CD4-positive, CD25-positive, alpha-beta regulatory T cell (primary cell): ENCODE measurements around the gene MBLAC1. TPM values are rescaled to one million over a fixed set of nuclear protein-coding genes. Genes with fewer than 3 reads are reported as not detected.

Experiments
- ATAC-seq, 2 donors: fragments of 150-1000 bp; cut with Tn5 transposase; one replicate each; pipeline ENCODE4 v1.10.0; 2021; ENCODE audit warnings: low read depth in 2 of 2, moderate number of reproducible peaks in 2 of 2, moderate library complexity in 1 of 2
- DNase-seq, 3 donors: peaks; one replicate each; pipeline versions ENCODE4 v3.0.0 to v3.0.0-alpha.2; 2012 to 2022; ENCODE audit warnings: mixed read lengths in 1 of 3
- H3K27ac ChIP-seq: one replicate; pipeline ENCODE4 v1.7.0; 2013; ENCODE audit warnings: mild to moderate bottlenecking, low read length; ENCODE audit not compliant: insufficient read depth, poor library complexity, severe bottlenecking
- H3K27me3 ChIP-seq: one replicate; pipeline ENCODE4 v1.7.0; 2013; ENCODE audit warnings: low read length; ENCODE audit not compliant: control insufficient read depth, insufficient read depth
- H3K36me3 ChIP-seq: one replicate; pipeline ENCODE4 v1.7.0; 2013; ENCODE audit warnings: mild to moderate bottlenecking, low read length, moderate library complexity; ENCODE audit not compliant: control insufficient read depth, insufficient read depth
- H3K4me1 ChIP-seq: 2 replicates; pipeline ENCODE4 v1.7.0; 2013; ENCODE audit warnings: mild to moderate bottlenecking, low read length; ENCODE audit not compliant: insufficient read depth, control insufficient read depth, poor library complexity, severe bottlenecking
- H3K4me3 ChIP-seq: one replicate; pipeline ENCODE4 v1.7.0; 2013; ENCODE audit warnings: low read depth, mild to moderate bottlenecking, low read length, moderate library complexity
- H3K9me3 ChIP-seq, 2 experiments: 1 replicate in 1 of 2; 2 replicates in 1 of 2; pipeline ENCODE4 v1.7.0; 2013; ENCODE audit warnings: low read length in 2 of 2, mild to moderate bottlenecking in 1 of 2, moderate library complexity in 1 of 2; ENCODE audit not compliant: control insufficient read depth in 2 of 2
- H3K27ac Mint-ChIP-seq, 3 donors: one replicate each; pipeline ENCODE4 v1.8.0; 2020 to 2022; ENCODE audit warnings: mild to moderate bottlenecking in 3 of 3, mixed read lengths in 3 of 3, moderate library complexity in 2 of 3
- H3K27me3 Mint-ChIP-seq: one replicate; pipeline ENCODE4 v1.8.0; 2022; ENCODE audit warnings: mild to moderate bottlenecking, mixed read lengths
- H3K36me3 Mint-ChIP-seq: one replicate; pipeline ENCODE4 v1.8.0; 2020; ENCODE audit warnings: mixed read lengths
- H3K4me1 Mint-ChIP-seq, 4 donors: one replicate each; pipeline ENCODE4 v1.8.0; 2020 to 2022; ENCODE audit warnings: mixed read lengths in 4 of 4, mild to moderate bottlenecking in 1 of 4
- H3K4me3 Mint-ChIP-seq, 4 donors: one replicate each; pipeline ENCODE4 v1.8.0; 2020 to 2022; ENCODE audit warnings: mild to moderate bottlenecking in 4 of 4, mixed read lengths in 4 of 4, moderate library complexity in 3 of 4
- H3K9me3 Mint-ChIP-seq, 7 donors: one replicate each; pipeline ENCODE4 v1.8.0; 2020 to 2022; ENCODE audit warnings: mixed read lengths in 7 of 7, mild to moderate bottlenecking in 3 of 7, moderate library complexity in 2 of 7
- polyA plus RNA-seq, 4 donors: library from polyadenylated mRNA; unstranded; fragments of 300-500 nt; fragmentation: Illumina TruSeq; gene quantifications; one replicate each; pipeline ENCODE4 v1.2.3, GENCODE V29; 2021
- total RNA-seq: library from RNA; stranded (reverse); gene quantifications from one replicate; pipeline ENCODE4 v1.2.3, GENCODE V29; 2022

The MBLAC1 gene
- total and polyA plus RNA-seq, 5 donors from 2014 or later, result 1.6 to 4.0 (median 2.3) TPM

GRCh38 chr7:100152937-100153666 lies 26.3 kb downstream of the MBLAC1 start:
- H3K9me3 ChIP-seq, result no peaks in the 10 kb centered on the region
- peak overlapping the region; percentile 41 for H3K27ac ChIP-seq
- no peak overlapping the region for H3K4me3 ChIP-seq
- peaks cover 43% of the 10 kb centered on the region for H3K36me3 ChIP-seq
- DNase-seq (no peak), ATAC-seq (no peak)
- H3K36me3 Mint-ChIP-seq, result peaks cover 21% of the 10 kb centered on the region
- no peaks in the 10 kb centered on the region for H3K27me3 Mint-ChIP-seq
- H3K4me1 ChIP-seq, result peaks cover 53% of the 10 kb centered on the region
- no peaks in the 10 kb centered on the region for H3K27me3 ChIP-seq
- peak overlapping the region in 2 of 3 donors; percentile 42 to 43 for H3K27ac Mint-ChIP-seq
- H3K9me3 Mint-ChIP-seq, result no peaks in the 10 kb centered on the region
- H3K4me3 Mint-ChIP-seq, result peak overlapping the region in 3 of 4 donors; percentile 4 to 50 (median 36)
- H3K4me1 Mint-ChIP-seq, result peaks cover 7 to 84% (median 44%) of the 10 kb centered on the region in 4 donors

GRCh38 chr7:100153708-100154535 lies 27.2 kb downstream of the MBLAC1 start:
- H3K27me3 ChIP-seq, result no peaks in the 10 kb centered on the region
- H3K9me3 ChIP-seq, result no peaks in the 10 kb centered on the region
- peak overlapping the region; percentile 41 for H3K27ac ChIP-seq
- Mint-ChIP-seq H3K36me3 (peaks cover 21% of the 10 kb centered on the region), H3K27ac (peak overlapping the region in 2 of 3 donors; percentile 12 to 32), H3K4me3 (peak overlapping the region in 2 of 4 donors; percentile 13 to 50), H3K27me3 (no peaks in the 10 kb centered on the region), H3K4me1 (peaks cover 7 to 80% (median 38%) of the 10 kb centered on the region in 4 donors), H3K9me3 (no peaks in the 10 kb centered on the region)
- H3K4me3 ChIP-seq, result no peak overlapping the region
- ATAC-seq (no peak), DNase-seq (no peak)
- peaks cover 53% of the 10 kb centered on the region for H3K4me1 ChIP-seq
- peaks cover 43% of the 10 kb centered on the region for H3K36me3 ChIP-seq

- Histone ChIP-seq H3K36me3 (peaks cover 43% of the 10 kb centered on the region), H3K9me3 (no peaks in the 10 kb centered on the region), H3K4me1 (peaks cover 49% of the 10 kb centered on the region), H3K4me3 (no peak overlapping the region), H3K27me3 (no peaks in the 10 kb centered on the region), H3K27ac (no peak overlapping the region)
- Mint-ChIP-seq H3K4me1 (peaks cover 7 to 84% (median 38%) of the 10 kb centered on the region in 4 donors), H3K27me3 (peaks cover 4% of the 10 kb centered on the region), H3K27ac (peak overlapping the region in 1 of 3 donors; percentile 12), H3K4me3 (peak overlapping the region in 2 of 4 donors; percentile 24 to 98), H3K36me3 (peaks cover 21% of the 10 kb centered on the region), H3K9me3 (no peaks in the 10 kb centered on the region)
- DNase-seq, result no peak
- ATAC-seq, result no peak
Observed at GRCh38 chr7:100154651-100155491, 28.1 kb downstream of the MBLAC1 start.

- H3K4me3 ChIP-seq, result no peak overlapping the region
- H3K4me1 ChIP-seq, result peaks cover 41% of the 10 kb centered on the region
- peaks cover 0 to 84% (median 34%) of the 10 kb centered on the region in 4 donors for H3K4me1 Mint-ChIP-seq
- peaks cover 43% of the 10 kb centered on the region for H3K36me3 ChIP-seq
- H3K27me3 Mint-ChIP-seq, result peaks cover 4% of the 10 kb centered on the region
- peak overlapping the region in 2 of 3 donors; percentile 63 to 64 for H3K27ac Mint-ChIP-seq
- H3K9me3 Mint-ChIP-seq, result no peaks in the 10 kb centered on the region
- H3K27ac ChIP-seq, result peak overlapping the region; percentile 85
- no peaks in the 10 kb centered on the region for H3K9me3 ChIP-seq
- peaks cover 15% of the 10 kb centered on the region for H3K36me3 Mint-ChIP-seq
- no peaks in the 10 kb centered on the region for H3K27me3 ChIP-seq
- no peak for ATAC-seq
- H3K4me3 Mint-ChIP-seq, result peak overlapping the region; percentile 57 to 98 (median 78)
- no peak for DNase-seq
Observed at GRCh38 chr7:100155553-100156317, 29.0 kb downstream of the MBLAC1 start.

GRCh38 chr7:100156331-100157068 lies 29.7 kb downstream of the MBLAC1 start:
- Mint-ChIP-seq H3K27me3 (peaks cover 4% of the 10 kb centered on the region), H3K9me3 (no peaks in the 10 kb centered on the region), H3K4me1 (peaks cover 0 to 81% (median 36%) of the 10 kb centered on the region in 4 donors), H3K27ac (peak overlapping the region; percentile 84 to 96 (median 85)), H3K4me3 (peak overlapping the region; percentile 89 to 98 (median 92)), H3K36me3 (peaks cover 15% of the 10 kb centered on the region)
- peaks cover 43% of the 10 kb centered on the region for H3K36me3 ChIP-seq
- no peak overlapping the region for H3K4me3 ChIP-seq
- H3K9me3 ChIP-seq, result no peaks in the 10 kb centered on the region
- H3K4me1 ChIP-seq, result peaks cover 41% of the 10 kb centered on the region
- DNase-seq (no peak), ATAC-seq (no peak)
- peak overlapping the region; percentile 85 for H3K27ac ChIP-seq
- no peaks in the 10 kb centered on the region for H3K27me3 ChIP-seq

GRCh38 chr7:100157069-100157333 lies 30.2 kb downstream of the MBLAC1 start:
- H3K36me3 ChIP-seq, result peaks cover 43% of the 10 kb centered on the region
- DNase-seq (no peak), ATAC-seq (no peak)
- Mint-ChIP-seq H3K27me3 (peaks cover 4% of the 10 kb centered on the region), H3K4me1 (peaks cover 0 to 80% (median 37%) of the 10 kb centered on the region in 4 donors), H3K27ac (peak overlapping the region; percentile 84 to 96 (median 85)), H3K4me3 (peak overlapping the region; percentile 89 to 98 (median 92)), H3K36me3 (peaks cover 15% of the 10 kb centered on the region), H3K9me3 (no peaks in the 10 kb centered on the region)
- H3K27me3 ChIP-seq, result no peaks in the 10 kb centered on the region
- no peak overlapping the region for H3K4me3 ChIP-seq
- H3K9me3 ChIP-seq, result no peaks in the 10 kb centered on the region
- peak overlapping the region; percentile 85 for H3K27ac ChIP-seq
- peaks cover 41% of the 10 kb centered on the region for H3K4me1 ChIP-seq
